Measurements from ENCODE around the gene SAV1. TPM values are rescaled to one million over a fixed set of nuclear protein-coding genes. Genes with fewer than 3 reads are reported as not detected.

SAV1 gene
- total and polyA plus RNA-seq, 2 of the 4 experiments (the other 2 are of a cell fraction), result 17.0 to 18.8 TPM

DNA sequence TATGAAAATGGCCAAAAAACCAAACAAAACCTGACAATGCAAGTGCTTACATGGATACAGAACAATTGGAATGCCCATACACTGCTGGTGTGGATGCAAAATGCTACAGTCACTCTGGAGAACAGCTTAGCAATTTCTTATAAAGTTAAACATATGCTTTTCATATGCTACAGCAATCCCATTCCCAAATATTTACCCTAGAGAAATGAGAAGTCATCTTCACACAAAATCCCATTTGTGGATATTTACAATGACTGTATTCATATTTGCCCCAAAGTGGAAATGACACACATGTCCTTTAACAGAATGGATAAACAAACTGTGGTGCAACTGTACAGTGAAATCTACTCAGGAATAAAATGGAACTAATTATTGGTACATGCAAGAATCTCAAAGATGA lies 20.4 kb downstream of the SAV1 start:
- no peak overlapping the region; the same call in 1 of the 2 replicates for H2BK120ac ChIP-seq (ENCODE audit: low read depth, low read length)
- no TSS peak for BruUV-seq (replicated peaks)
- no peak overlapping the region for H3K18ac ChIP-seq (ENCODE audit: low read depth, low read length)
- H4K5ac ChIP-seq (ENCODE audit: low read depth, low read length), result no peak overlapping the region
- no peak overlapping the region for H2AFZ ChIP-seq (replicated peaks; ENCODE audit: low read length, poor library complexity)
- H3K9me3 ChIP-seq (ENCODE audit: control insufficient read depth, insufficient read depth, low read length), result no peaks in the 10 kb centered on the region
- H3K9ac ChIP-seq (ENCODE audit: low read depth, low read length), result no peak overlapping the region
- ATAC-seq (ENCODE audit: low read depth), result peak; percentile 66
- no peak overlapping the region for H2BK20ac ChIP-seq (ENCODE audit: low read depth, low read length)
- peak overlapping the region; percentile 27; the same call in 1 of the 2 replicates for H3K27ac ChIP-seq (ENCODE audit: insufficient read depth, low read length)
- H3K36me3 ChIP-seq (ENCODE audit: control insufficient read depth, insufficient read depth, low read length), result peaks cover 18% of the 10 kb centered on the region
- CTCF ChIA-PET, result no interaction called here
- peaks cover 11% of the 10 kb centered on the region for H3K9me1 ChIP-seq (ENCODE audit: insufficient read depth, low read length)
- H4K8ac ChIP-seq (ENCODE audit: low read depth in 2 of 2, low read length in 2 of 2), result 0 out of 4 replicates have a peak overlapping the region, but pooled peaks of 1 of the 2 experiments have one; percentile 42
- DNase-seq, result peak; percentile 80
- TF ChIP-seq RAD21 (IDR thresholded peaks at IDR 0.05; ENCODE audit: low read length) (no peak), CEBPB (IDR thresholded peaks at IDR 0.05; ENCODE audit: low read depth, low read length) (peak; percentile 81)
- no peaks in the 10 kb centered on the region for H3K27me3 ChIP-seq (ENCODE audit: control insufficient read depth, insufficient read depth, low read length)
- no peak overlapping the region for H3K56ac ChIP-seq (ENCODE audit: extremely low read depth, insufficient read depth, low read length)
- H2BK15ac ChIP-seq (ENCODE audit: low read depth, low read length), result no peak overlapping the region
- dilution Hi-C loops (cut with HindIII; ENCODE audit: low sequenced_read_pairs, unreplicated experiment), result no loop called here
- H3K14ac ChIP-seq (replicated peaks; ENCODE audit: low read depth, low read length), result no peak overlapping the region
- no peak overlapping the region for H2AK9ac ChIP-seq (replicated peaks; ENCODE audit: low read depth, low read length, poor library complexity)
- no peak overlapping the region for H4K91ac ChIP-seq (ENCODE audit: insufficient read depth, low read depth, low read length)
- H4K20me1 ChIP-seq (ENCODE audit: insufficient read depth, low read length), result peaks cover 10% of the 10 kb centered on the region; the same call in 1 of the 2 replicates
- peak overlapping the region; percentile 8; the same call in 1 of the 2 replicates for H3K4me2 ChIP-seq (ENCODE audit: low read depth, low read length)
- in situ Hi-C loops (cut with MboI; ENCODE audit: low sequenced_read_pairs), result no loop called here
- intact Hi-C loops (cut with micrococcal nuclease), result no loop called here
- no peak overlapping the region for H3K4me3 ChIP-seq (ENCODE audit: insufficient read depth, low read depth, low read length)
- H3K4ac ChIP-seq (ENCODE audit: low read depth, low read length), result peak overlapping the region; percentile 12; the same call in 1 of the 2 replicates
- H2BK5ac ChIP-seq (ENCODE audit: low read depth, low read length, poor library complexity, severe bottlenecking), result peak overlapping the region; percentile 94
- POLR2A ChIA-PET (ENCODE audit: unreplicated experiment), result no interaction called here
- peaks cover 13% of the 10 kb centered on the region for H3K4me1 ChIP-seq (ENCODE audit: control insufficient read depth, insufficient read depth, low read length)
- H2AK5ac ChIP-seq (ENCODE audit: low read depth, low read length), result no peak overlapping the region
- H3K23ac ChIP-seq (ENCODE audit: low read depth, low read length), result no peak overlapping the region
- peaks cover 28 to 62% of the 10 kb centered on the region in 2 experiments for H3K79me1 ChIP-seq (ENCODE audit: low read depth in 1 of 2, low read length in 2 of 2)
